Measurements from ENCODE around the gene EXOC6B.

EXOC6B gene

DNA sequence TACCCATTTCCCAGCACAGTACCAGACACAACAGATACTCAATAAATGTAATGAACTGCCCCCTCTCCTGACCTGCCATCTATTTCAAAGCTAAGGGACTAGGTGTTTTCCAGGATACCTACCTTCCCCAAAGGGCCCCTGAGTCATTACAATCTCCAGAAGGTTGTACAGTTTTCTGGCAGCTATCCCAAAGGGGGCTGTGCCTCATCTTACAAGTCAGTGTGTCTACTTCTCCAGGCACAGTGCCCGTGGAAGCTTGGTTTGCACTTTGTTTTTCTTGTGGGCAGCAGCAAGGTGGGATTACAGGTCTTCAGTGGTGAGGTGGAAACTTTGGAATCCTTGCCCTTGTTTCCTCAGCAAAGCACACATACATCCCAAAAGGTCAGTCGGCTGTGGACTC lies 615.4 kb downstream of the EXOC6B start:
- TF ChIP-seq ZFX (IDR thresholded peaks at IDR 0.05; ENCODE audit: borderline replicate concordance): no peak
- TF ChIP-seq, protein P1, sequence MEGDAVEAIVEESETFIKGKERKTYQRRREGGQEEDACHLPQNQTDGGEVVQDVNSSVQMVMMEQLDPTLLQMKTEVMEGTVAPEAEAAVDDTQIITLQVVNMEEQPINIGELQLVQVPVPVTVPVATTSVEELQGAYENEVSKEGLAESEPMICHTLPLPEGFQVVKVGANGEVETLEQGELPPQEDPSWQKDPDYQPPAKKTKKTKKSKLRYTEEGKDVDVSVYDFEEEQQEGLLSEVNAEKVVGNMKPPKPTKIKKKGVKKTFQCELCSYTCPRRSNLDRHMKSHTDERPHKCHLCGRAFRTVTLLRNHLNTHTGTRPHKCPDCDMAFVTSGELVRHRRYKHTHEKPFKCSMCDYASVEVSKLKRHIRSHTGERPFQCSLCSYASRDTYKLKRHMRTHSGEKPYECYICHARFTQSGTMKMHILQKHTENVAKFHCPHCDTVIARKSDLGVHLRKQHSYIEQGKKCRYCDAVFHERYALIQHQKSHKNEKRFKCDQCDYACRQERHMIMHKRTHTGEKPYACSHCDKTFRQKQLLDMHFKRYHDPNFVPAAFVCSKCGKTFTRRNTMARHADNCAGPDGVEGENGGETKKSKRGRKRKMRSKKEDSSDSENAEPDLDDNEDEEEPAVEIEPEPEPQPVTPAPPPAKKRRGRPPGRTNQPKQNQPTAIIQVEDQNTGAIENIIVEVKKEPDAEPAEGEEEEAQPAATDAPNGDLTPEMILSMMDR (IDR thresholded peaks at IDR 0.05): no peak
- H3K27ac ChIP-seq: no peak overlapping the region

DNA sequence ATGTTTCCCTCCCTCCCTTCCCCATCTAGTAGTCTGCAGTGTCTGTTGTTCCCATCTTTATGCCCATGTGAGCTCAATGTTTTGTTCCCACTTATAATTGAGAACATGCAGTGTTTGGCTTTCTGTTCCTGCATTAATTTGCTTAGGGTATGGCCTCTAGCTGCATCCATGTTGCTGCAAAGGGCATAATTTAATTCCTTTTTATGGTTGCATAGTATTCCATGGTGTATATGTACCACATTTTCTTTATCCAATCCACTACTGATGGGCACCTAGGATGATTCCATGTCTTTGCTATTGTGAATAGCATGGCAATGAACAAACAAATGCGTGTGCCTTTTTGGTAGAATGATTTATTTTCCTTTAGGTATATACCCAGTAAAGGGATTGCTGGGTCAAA lies 617.6 kb downstream of the EXOC6B start:
- TF ChIP-seq ZFX (IDR thresholded peaks at IDR 0.05; ENCODE audit: borderline replicate concordance): no peak
- TF ChIP-seq, protein P1 (IDR thresholded peaks at IDR 0.05): no peak
- H3K27ac ChIP-seq: no peak overlapping the region

DNA sequence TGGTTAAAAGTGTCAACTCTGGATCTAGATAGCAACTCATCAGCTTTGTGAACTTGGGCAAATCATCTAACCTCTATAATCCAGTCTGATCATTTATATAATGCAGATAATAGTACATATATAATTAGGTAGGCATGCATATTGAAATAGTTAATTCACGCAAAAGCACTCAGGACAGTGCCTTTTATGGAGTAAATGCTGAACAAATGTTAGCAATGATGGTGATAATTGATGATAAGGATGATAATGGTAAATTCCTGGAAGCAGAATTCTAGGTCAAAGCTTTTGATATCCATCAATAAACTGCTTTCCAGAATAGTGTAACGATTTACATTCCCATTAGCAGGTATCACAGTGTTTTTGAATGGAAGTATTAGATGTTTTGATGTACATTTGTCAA lies 618.5 kb downstream of the EXOC6B start:
- TF ChIP-seq, protein P1 (IDR thresholded peaks at IDR 0.05): no peak
- no peak for TF ChIP-seq ZFX (IDR thresholded peaks at IDR 0.05; ENCODE audit: borderline replicate concordance)
- no peak overlapping the region for H3K27ac ChIP-seq

DNA sequence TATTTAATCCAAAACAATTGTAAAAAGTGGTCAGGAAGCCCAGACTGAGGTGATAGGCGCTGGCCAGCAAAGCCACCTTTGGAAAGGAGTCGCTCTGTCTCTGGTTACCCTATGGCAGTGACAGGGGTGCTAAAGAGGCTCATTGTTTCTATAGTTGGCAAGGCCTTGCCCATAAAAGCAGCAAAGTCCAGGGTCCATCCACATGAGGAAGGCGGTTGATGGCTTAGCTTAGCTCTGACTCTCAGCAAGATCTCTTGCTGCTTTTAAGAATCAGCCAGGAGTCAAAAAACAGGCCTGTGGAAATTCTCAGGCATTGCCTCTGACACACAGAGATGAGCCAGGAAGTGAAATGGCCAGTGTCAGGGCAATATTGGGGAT lies 620.3 kb downstream of the EXOC6B start:
- no peak overlapping the region for H3K27ac ChIP-seq
- no peak for TF ChIP-seq ZFX (IDR thresholded peaks at IDR 0.05; ENCODE audit: borderline replicate concordance)
- TF ChIP-seq, protein P1 (IDR thresholded peaks at IDR 0.05): no peak

DNA sequence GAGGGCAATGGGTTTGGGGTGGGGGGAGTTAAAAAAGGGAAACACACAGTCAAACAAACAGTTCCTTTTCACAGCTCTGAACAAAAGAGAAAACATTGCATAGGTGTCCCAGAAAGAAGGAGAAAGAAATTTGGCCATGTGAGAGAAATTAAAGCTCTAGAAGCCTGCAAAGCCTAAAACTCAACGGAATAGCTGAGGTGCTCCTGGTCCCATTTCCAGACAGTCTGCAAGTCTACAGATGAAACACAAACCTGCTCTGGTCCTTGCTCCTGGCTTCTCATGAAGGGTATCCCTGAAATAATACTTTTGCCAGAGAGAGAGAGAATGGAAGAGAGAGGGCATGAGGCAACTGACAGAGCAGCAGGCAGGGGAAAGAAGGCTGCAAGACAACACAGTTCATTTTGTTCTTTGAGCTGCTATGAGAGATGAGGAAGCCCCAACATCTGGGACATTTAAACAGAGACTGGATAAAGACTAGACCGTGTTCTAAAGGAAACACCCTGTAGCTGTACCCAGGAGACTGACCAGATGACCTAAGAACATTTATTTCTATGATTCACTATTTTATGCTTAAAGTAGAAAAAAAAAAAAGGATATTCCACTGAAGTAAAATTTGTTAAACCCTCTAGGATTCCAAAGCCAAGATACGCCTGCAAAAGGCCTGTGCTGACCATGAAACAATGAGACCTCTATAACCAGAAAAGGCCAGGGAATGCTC lies 620.9 kb downstream of the EXOC6B start:
- no peak overlapping the region for H3K27ac ChIP-seq
- TF ChIP-seq ZFX (IDR thresholded peaks at IDR 0.05; ENCODE audit: borderline replicate concordance): no peak
- TF ChIP-seq, protein P1 (IDR thresholded peaks at IDR 0.05): no peak

DNA sequence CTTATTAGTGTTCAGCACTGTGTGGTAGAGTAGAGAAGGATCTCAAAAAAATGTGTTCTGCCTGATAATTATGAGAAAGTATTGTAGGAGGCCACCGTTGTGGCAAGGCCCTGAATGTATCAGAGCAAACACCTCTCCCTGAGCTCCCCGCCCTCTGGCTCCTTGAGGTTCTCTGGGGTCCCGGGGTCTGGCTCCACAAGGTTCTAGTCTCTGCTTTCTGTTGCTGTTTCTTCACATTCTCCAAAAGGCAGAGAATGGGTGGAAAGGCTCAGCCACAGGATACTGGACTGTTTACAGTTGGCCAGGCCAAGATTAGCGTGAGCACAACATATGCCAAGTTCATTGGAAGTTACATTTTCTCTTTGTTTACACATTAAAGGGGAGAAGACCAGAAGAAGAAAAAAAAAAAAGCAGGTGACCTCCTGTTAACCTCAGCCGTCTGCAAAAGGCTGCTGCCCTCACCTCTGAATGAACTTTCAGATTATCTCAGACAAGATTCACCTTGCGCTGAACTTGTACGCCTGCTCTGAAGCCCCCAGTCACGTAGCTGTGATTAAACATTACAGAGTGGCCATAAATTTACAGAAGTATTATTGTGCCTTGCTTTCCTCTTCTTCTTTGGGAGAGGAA lies 621.6 kb downstream of the EXOC6B start:
- no peak for TF ChIP-seq ZFX (IDR thresholded peaks at IDR 0.05; ENCODE audit: borderline replicate concordance)
- TF ChIP-seq, protein P1 (IDR thresholded peaks at IDR 0.05): no peak
- no peak overlapping the region for H3K27ac ChIP-seq

DNA sequence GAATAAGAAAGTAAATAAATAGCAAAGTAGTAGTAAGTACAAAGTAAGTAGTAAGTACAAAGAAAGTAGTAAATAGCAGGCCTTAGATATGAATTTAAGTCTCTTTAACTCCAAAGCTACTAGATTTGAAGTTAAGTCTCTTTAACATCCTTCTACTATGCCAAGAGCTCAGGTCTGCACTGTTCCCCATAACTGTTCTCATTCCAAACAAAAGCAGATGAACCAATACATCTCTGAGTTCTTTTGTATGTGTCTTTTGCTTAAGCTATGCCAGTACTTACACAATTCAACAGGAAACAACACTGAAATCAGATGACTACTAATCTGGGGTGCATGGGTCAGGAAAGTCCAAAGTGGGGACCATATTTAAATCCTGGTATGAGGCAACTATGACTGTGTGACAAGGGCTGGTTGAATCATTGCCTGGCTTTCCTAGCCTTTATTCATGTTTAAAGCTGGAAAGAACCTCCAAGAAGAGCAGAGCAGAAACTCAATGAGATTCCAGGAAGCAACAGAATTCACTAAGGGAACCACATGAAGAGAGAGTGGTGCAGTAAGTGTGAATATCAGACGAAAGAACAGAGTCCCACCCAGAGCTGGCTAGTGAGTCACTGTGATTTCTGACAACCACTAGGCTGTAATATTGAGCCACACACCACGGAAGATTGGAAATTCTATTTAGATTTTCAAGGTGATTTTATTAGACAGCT lies 627.1 kb downstream of the EXOC6B start:
- no peak for TF ChIP-seq ZFX (IDR thresholded peaks at IDR 0.05; ENCODE audit: borderline replicate concordance)
- TF ChIP-seq, protein P1 (IDR thresholded peaks at IDR 0.05): no peak
- H3K27ac ChIP-seq: no peak overlapping the region
